K562 (cell line): Measurements from ENCODE around the gene RPS2. TPM values are rescaled to one million over a fixed set of nuclear protein-coding genes. Genes with fewer than 3 reads are reported as not detected.

Source experiments
- ATF7 ChIP-seq: fragments of 450-650 bp; IDR thresholded peaks from 2 replicates; pipeline ENCODE4 v1.7.1; 2014; ENCODE audit warnings: mild to moderate bottlenecking, moderate library complexity
- BRCA1 ChIP-seq, 2 experiments: fragments of 450-650 bp in 1 of 2; sonication (generic) in 1 of 2; formaldehyde crosslinking in 1 of 2; IDR thresholded peaks; 2 replicates each; pipeline versions ENCODE4 v1.5.0 to v1.6.1; 2017 to 2020; ENCODE audit warnings: mild to moderate bottlenecking in 1 of 2, missing genetic modification reagents in 1 of 2
- ILF3 ChIP-seq: fragments of 450-650 bp; IDR thresholded peaks from 2 replicates; pipeline ENCODE4 v1.6.1; 2018; ENCODE audit warnings: antibody characterized with exemption, mild to moderate bottlenecking, moderate library complexity, borderline replicate concordance
- MCM2 ChIP-seq: fragments of 450-650 bp; IDR thresholded peaks from 2 replicates; pipeline ENCODE4 v1.6.1; 2017; ENCODE audit warnings: low read depth, mild to moderate bottlenecking
- NCOA6 ChIP-seq: fragments of 450-650 bp; IDR thresholded peaks from 2 replicates; pipeline ENCODE4 v1.6.1; 2017; ENCODE audit warnings: mild to moderate bottlenecking
- PREB ChIP-seq: sonication (generic); formaldehyde crosslinking; IDR thresholded peaks from 2 replicates; pipeline ENCODE4 v1.8.1; 2023; ENCODE audit warnings: mild to moderate bottlenecking, missing genetic modification reagents
- SIRT6 ChIP-seq: IDR thresholded peaks from one replicate; pipeline ENCODE4 v1.6.1; 2012; ENCODE audit warnings: low read depth, mild to moderate bottlenecking, control low read depth, inconsistent platforms, low read length, moderate library complexity
- SMARCB1 ChIP-seq: IDR thresholded peaks from 2 replicates; pipeline ENCODE4 v1.6.1; 2011; ENCODE audit warnings: improper control_type of control experiment, low read depth; ENCODE audit not compliant: insufficient read length
- SNRNP70 ChIP-seq: fragments of 200-400 bp; formaldehyde crosslinking; optimal IDR thresholded peaks from 2 replicates; pipeline ENCODE3; 2017; ENCODE audit warnings: low read depth, low read length
- YY1 ChIP-seq, 3 experiments: IDR thresholded peaks; 2 replicates each; pipeline ENCODE4 v1.6.1; 2011; ENCODE audit warnings: low read length in 2 of 3, mild to moderate bottlenecking in 2 of 3, moderate library complexity in 2 of 3, borderline replicate concordance in 1 of 3, control low read depth in 1 of 3, low read depth in 1 of 3; ENCODE audit not compliant: insufficient read depth in 3 of 3, insufficient replicate concordance in 2 of 3, control insufficient read depth in 1 of 3, insufficient read length in 1 of 3; ENCODE audit errors: extremely low read depth in 1 of 3
- ZNF146 ChIP-seq: IDR thresholded peaks from one replicate; pipeline ENCODE4 v1.6.1; 2018; ENCODE audit warnings: missing compliant biosample characterization; ENCODE audit not compliant: unreplicated experiment
- polyA plus RNA-seq, 8 experiments: library from polyadenylated mRNA; depleted of rRNA in 4 of 8; stranded (reverse) in 5 of 8; unstranded in 3 of 8; fragments of >200 nt; fragmentation: Nextera tagmentation in 2 of 8; fragmentation: Illumina TruSeq in 1 of 8; extraction: Ambion mirVana in 2 of 8; extraction: Trizol in 1 of 8; gene quantifications; 2 replicates each; pipeline versions ENCODE4 v1.2.1 to v1.2.3, GENCODE V29; 2011 to 2014; ENCODE audit warnings: inconsistent platforms in 1 of 8, missing spikeins in 1 of 8
- total RNA-seq, 7 experiments: library from RNA; depleted of rRNA in 6 of 7; stranded (reverse); fragments of >200 nt in 6 of 7; fragmentation: Illumina TruSeq in 2 of 7; extraction: Trizol in 2 of 7; gene quantifications; 2 replicates each; pipeline versions ENCODE4 v1.2.1 to v1.2.3, GENCODE V29; 2011 to 2021; ENCODE audit warnings: low replicate concordance in 1 of 7
- TF ChIP-seq, protein P1 (sequence below): fragments of 250-450 bp; sonication (Bioruptor Pico); IDR thresholded peaks from 2 replicates; pipeline ENCODE4 v1.8.0; 2022; ENCODE audit warnings: moderate library complexity, mild to moderate bottlenecking, inconsistent platforms
- TF ChIP-seq, protein P2 (sequence below): sonication (generic); formaldehyde crosslinking; IDR thresholded peaks from 2 replicates; pipeline ENCODE4 v1.8.0; 2023; ENCODE audit warnings: mild to moderate bottlenecking, missing genetic modification reagents
- TF ChIP-seq, protein P3 (sequence below), 2 experiments: fragments of 200-800 bp in 1 of 2; sonication (Bioruptor generic) in 1 of 2; sonication (generic) in 1 of 2; formaldehyde crosslinking in 1 of 2; IDR thresholded peaks in 1 of 2; conservative IDR thresholded peaks in 1 of 2; 2 replicates each; pipeline versions ENCODE4 v1.5.0 to v1.6.1; 2016 to 2020; ENCODE audit warnings: missing compliant biosample characterization in 1 of 2, missing genetic modification characterization in 1 of 2, missing genetic modification reagents in 1 of 2
- TF ChIP-seq, protein P4 (sequence below): sonication (generic); formaldehyde crosslinking; IDR thresholded peaks from 2 replicates; pipeline ENCODE4 v1.8.0; 2022; ENCODE audit warnings: mild to moderate bottlenecking, missing genetic modification reagents, borderline replicate concordance
- TF ChIP-seq, protein P5 (sequence below): fragments of 450-650 bp; formaldehyde crosslinking; conservative IDR thresholded peaks from 2 replicates; pipeline ENCODE4 v1.4.0; 2022; ENCODE audit warnings: mild to moderate bottlenecking, missing genetic modification characterization

The RPS2 gene
- total and polyA plus RNA-seq, 9 of the 15 experiments (the other 6 are each of a cell fraction or from before 2014, with no cell fraction given), result 834 to 4,794 (median 3,793) TPM

DNA sequence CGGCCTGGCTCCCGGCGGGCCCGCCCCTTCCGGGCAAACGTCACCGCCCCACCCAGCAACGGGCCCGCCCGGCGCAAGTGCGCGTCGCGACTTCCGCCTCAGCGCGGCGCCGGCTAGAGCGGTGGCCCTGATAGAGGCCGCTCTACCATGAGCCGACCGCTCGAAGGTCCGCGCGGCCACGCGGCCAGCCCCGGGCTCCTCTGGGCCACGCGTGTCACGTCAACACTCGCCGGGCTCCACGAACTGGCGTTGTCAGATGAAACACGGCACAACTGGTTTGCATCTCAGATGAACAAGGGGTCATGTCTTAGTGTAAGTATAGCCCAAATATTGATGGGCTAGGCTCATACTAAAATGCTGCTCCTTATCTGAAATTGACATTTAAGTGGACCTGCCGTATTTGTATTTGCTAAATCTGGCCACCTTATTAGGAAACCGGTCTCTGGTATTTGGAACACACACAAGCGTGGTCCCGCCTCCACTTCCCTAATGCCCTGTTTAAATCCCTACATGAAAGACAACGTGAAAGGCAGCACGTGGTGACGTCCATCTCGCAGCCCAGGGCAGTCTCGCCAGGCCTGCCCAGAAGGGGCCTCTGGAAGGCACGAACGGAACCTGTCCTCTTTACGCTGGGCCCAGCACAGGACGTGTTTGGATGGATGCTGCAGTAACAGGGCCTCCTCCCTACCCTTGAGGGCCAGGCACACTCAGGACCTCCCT lies 45.3 kb upstream of the RPS2 start, which contains the start of gene ZNF598 (continued):
- no peak for TF ChIP-seq SIRT6
- TF ChIP-seq, protein P1, sequence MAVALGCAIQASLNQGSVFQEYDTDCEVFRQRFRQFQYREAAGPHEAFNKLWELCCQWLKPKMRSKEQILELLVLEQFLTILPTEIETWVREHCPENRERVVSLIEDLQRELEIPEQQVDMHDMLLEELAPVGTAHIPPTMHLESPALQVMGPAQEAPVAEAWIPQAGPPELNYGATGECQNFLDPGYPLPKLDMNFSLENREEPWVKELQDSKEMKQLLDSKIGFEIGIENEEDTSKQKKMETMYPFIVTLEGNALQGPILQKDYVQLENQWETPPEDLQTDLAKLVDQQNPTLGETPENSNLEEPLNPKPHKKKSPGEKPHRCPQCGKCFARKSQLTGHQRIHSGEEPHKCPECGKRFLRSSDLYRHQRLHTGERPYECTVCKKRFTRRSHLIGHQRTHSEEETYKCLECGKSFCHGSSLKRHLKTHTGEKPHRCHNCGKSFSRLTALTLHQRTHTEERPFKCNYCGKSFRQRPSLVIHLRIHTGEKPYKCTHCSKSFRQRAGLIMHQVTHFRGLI (CRISPR knock-in tag), result no peak
- TF ChIP-seq ILF3, result no peak
- TF ChIP-seq BRCA1 (IDR thresholded peaks at IDR 0.05), result no peak
- no peak for TF ChIP-seq BRCA1 (CRISPR knock-in tag; IDR thresholded peaks at IDR 0.05)
- TF ChIP-seq ATF7, result peak; percentile 85
- TF ChIP-seq, protein P2, sequence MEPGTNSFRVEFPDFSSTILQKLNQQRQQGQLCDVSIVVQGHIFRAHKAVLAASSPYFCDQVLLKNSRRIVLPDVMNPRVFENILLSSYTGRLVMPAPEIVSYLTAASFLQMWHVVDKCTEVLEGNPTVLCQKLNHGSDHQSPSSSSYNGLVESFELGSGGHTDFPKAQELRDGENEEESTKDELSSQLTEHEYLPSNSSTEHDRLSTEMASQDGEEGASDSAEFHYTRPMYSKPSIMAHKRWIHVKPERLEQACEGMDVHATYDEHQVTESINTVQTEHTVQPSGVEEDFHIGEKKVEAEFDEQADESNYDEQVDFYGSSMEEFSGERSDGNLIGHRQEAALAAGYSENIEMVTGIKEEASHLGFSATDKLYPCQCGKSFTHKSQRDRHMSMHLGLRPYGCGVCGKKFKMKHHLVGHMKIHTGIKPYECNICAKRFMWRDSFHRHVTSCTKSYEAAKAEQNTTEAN, result no peak
- TF ChIP-seq, protein P3, sequence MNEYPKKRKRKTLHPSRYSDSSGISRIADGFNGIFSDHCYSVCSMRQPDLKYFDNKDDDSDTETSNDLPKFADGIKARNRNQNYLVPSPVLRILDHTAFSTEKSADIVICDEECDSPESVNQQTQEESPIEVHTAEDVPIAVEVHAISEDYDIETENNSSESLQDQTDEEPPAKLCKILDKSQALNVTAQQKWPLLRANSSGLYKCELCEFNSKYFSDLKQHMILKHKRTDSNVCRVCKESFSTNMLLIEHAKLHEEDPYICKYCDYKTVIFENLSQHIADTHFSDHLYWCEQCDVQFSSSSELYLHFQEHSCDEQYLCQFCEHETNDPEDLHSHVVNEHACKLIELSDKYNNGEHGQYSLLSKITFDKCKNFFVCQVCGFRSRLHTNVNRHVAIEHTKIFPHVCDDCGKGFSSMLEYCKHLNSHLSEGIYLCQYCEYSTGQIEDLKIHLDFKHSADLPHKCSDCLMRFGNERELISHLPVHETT (CRISPR knock-in tag; conservative IDR thresholded peaks at IDR 0.05 in 1 of 2, IDR thresholded peaks at IDR 0.05 in 1 of 2), result peak in 1 of 2 experiments; percentile 97; a peak in 2 of 4 replicates
- TF ChIP-seq ZNF146 (CRISPR knock-in tag), result no peak
- no peak for TF ChIP-seq SNRNP70
- peak in 2 of 3 experiments; percentile 72 to 79 for TF ChIP-seq YY1 (IDR thresholded peaks at IDR 0.05; ENCODE audit: borderline replicate concordance in 1 of 3, control insufficient read depth in 1 of 3, extremely low read depth in 1 of 3, insufficient read depth in 3 of 3, insufficient read length in 1 of 3, insufficient replicate concordance in 2 of 3, low read depth in 1 of 3, low read length in 2 of 3)
- TF ChIP-seq PREB (CRISPR knock-in tag), result no peak
- TF ChIP-seq NCOA6, result no peak
- TF ChIP-seq, protein P4, sequence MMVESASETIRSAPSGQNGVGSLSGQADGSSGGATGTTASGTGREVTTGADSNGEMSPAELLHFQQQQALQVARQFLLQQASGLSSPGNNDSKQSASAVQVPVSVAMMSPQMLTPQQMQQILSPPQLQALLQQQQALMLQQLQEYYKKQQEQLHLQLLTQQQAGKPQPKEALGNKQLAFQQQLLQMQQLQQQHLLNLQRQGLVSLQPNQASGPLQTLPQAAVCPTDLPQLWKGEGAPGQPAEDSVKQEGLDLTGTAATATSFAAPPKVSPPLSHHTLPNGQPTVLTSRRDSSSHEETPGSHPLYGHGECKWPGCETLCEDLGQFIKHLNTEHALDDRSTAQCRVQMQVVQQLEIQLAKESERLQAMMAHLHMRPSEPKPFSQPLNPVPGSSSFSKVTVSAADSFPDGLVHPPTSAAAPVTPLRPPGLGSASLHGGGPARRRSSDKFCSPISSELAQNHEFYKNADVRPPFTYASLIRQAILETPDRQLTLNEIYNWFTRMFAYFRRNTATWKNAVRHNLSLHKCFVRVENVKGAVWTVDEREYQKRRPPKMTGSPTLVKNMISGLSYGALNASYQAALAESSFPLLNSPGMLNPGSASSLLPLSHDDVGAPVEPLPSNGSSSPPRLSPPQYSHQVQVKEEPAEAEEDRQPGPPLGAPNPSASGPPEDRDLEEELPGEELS (CRISPR knock-in tag), result no peak
- TF ChIP-seq MCM2, result no peak
- TF ChIP-seq, protein P5, sequence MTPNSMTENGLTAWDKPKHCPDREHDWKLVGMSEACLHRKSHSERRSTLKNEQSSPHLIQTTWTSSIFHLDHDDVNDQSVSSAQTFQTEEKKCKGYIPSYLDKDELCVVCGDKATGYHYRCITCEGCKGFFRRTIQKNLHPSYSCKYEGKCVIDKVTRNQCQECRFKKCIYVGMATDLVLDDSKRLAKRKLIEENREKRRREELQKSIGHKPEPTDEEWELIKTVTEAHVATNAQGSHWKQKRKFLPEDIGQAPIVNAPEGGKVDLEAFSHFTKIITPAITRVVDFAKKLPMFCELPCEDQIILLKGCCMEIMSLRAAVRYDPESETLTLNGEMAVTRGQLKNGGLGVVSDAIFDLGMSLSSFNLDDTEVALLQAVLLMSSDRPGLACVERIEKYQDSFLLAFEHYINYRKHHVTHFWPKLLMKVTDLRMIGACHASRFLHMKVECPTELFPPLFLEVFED, result no peak
- no peak for TF ChIP-seq SMARCB1
